Ecto neural progenitor cell (in vitro differentiated cells): ENCODE data around the gene ANKRD12.

Experiments
- DNase-seq: peaks from one replicate; pipeline ENCODE4 v3.0.0-alpha.2; 2018; ENCODE audit warnings: low spot score

Gene ANKRD12

DNA sequence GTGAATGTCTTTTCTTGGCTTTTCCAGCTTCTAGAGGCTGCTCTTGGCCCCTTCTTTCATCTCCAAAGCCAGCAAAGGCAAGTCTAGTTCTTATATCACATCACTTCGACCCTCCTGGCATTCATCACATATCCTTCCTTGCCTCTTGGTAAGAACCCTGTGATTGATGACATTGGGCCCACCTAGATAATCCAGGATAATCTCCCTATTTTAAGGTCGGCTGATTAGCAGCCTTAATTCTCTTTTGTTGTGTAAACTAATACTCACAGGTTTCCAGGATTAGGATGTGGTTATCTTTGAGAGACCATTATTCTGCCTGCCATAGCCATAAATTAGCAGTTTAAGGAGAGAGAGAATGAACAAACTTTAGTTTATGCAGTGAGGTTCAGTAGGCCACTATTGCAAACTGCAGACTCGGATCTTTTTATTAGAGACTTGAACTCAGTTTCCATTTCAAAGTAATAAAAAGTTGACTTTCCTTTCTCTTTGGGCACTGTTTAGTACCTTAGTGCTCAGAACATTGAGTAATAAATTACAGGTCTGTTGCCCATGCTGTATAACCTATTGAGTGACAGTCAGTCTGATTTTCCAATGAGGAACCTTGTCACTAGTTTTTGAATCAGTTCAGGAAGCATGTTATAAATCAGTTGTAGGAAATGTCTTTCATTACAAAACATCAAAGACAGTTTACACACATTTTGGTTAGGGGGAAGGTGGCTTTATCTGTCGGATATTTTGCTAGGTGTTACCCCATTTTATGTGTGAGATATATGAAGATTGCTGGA is 29.6 kb upstream of the ANKRD12 start:
- DNase-seq: no peak

DNA sequence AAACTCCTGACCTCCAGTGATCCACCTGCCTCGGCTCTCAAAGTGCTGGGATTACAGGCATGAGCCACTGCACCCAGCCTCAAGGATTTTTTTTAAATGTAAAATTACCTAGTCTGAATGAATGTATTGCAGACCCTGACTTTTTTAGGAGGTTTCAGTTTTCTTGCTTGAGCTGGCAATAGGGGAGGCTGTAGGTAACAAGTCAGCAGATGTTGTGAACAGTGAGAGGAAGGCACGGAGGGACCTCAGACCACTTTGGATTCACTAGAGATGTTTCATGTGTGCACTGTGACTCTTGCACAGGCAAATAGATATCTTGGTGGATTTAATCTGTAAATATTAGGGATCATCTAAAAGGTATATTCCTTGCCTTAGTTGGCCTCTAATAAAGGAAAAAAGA is 27.7 kb upstream of the ANKRD12 start:
- DNase-seq: no peak

DNA sequence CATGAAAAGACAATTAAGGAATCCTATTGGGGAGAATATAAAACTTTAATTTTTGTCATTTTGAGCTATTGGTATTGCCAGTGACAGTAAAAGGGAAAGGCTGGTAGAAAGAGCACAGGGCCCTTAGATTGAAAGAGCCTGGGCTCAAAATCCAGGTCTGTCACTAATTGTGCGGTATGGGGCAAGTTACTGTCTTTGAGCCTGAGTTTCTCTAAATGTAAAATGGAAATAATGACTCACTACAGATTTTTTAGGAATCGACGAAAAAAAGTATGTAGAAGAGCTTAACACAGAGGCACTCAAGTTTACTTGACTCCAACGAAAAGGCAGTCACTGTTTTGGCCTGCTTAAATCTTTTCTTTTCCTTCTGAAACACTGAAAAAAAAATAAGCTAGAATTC is 27.1 kb upstream of the ANKRD12 start:
- no peak for DNase-seq

DNA sequence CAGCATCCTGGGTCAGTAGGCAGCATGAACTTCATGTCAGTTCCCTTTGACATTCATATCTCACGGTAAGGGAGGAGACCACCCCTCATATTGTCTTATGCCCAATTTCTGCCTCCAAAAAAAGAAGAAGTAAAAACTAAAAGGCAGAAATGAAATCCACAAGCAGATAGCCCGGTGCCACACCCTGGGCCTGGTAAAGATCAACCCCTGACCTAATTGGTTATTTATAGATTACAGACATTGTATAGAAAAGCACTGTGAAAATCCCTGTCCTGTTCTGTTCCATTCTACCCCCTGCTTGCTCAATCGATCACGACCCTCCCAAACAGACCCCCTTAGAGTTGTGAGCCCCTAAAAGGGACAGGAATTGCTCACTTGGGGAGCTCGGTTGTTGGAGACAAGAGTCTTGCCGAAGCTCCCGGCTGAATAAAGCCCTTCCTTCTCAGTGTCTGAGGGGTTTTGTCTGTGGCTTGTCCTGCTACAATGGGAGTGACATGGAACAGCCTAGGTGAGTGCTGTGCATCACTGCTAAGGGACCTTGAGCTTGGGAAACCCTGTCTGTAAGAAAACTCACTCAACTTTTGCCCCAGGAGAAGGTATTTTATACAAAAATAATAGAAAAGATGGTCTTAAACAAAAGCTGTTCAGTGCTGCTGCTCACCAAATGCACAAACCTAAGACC is 23.0 kb upstream of the ANKRD12 start:
- no peak for DNase-seq

DNA sequence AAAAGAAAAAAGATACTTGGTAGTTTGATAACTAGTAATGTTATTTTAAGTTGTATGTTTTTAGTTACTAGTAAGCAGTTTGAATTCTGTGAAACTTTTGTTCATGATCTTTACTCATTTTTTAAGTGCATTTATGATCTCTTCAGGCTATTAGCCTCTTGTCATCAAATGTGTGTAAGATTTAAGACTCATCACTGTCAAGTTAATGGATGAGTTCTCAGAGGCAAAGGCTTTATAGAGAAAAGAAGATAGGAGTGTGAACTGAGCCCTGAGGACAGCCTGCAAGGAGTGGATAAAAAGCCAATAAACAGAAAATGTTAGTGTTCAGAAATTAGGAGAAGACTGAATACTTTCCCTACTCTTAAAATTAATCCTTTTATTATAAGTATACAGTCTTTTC is 20.6 kb upstream of the ANKRD12 start:
- DNase-seq: no peak

DNA sequence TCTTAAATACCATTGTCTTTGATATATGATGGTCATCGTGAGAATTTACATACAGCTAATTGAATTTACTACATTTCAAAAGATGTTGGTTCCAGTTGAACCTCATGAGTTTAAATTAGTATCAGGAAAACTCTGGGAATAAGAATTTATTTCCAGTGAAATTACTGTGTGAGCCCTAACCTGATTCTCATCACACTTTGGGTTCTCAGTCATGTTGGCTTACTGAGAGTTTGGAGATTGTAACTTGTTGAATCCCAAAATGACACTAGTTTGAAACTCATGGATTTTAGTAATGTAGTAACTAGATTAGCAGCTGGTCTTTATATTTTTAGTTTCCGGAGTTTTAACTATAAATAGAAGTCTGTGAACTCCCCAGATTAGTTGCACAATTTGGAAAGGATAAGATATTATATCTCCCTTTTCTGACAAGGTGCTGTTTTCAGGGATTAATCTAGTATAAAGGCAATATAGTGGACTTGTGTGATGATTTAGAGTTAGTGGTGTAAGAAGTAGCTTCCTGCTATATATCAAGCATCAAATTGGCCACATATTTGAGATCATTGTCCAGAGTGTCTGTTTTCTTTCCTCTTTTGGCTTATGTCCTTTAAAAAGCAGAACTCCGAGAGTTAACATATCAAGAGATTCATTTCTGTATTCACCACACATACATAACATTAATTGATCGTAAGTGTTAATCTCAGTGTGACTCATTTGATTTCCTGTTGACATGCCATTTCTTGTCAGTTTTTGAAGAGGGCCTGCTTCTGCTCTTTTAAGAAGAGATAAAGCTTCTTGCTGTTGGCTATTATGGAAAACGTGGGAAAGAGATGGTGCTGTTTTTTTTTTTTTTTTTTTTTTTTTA is 18.4 kb upstream of the ANKRD12 start:
- DNase-seq: no peak

DNA sequence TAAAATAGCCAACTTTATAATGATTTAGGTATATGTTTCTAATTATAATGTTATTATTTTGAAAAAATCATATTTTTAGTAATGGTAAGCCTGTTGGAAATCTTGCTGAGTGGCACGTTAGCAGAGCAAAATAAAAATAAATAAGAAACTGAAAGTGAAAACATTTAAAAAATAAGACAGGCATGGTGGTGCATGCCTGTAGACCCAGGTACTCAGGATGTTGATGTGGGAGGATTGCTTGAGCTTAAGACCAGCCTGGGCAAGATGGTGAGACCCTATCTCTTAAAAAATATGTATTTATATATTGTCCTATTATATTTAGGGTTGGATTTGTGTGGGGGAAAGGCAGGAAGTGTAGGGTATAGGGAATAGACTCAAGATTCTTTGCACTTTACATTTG is 15.8 kb upstream of the ANKRD12 start:
- DNase-seq: no peak

DNA sequence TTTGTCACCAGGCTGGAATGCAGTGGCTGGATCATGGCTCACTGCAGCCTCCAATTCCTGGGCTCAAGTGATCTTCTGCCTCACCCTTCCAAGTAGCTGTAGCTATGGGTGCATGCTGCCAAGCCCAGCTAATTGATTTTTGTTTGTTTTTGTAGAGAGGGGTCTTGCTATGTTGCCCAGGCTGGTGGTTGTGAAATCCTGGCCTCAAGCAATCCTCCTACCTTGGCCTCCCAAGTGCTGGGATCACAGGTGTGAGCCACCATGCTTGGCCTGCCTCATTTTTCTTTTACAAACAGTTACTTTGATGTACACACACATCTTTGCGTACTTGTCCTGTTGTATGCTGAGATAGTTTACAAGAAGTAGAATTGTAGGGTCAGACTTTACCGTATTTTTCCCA is 13.1 kb upstream of the ANKRD12 start:
- DNase-seq: no peak

DNA sequence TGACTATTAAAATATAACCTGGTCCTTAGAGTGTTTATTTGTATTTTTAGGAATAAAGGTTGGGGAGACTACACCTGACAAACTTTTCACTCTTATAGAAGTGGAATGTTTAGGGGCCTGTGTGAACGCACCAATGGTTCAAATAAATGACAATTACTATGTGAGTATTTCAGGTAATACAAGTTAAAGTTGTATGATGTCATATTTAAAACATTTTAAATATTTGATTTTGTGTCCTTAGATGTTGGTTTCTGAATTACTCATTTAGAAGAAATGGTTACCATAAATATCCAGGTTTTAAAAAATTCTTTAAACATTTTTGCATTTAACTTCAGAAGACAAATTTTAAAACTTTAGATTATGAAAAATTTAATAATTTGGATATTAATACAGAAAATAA is 11.8 kb upstream of the ANKRD12 start:
- no peak for DNase-seq

DNA sequence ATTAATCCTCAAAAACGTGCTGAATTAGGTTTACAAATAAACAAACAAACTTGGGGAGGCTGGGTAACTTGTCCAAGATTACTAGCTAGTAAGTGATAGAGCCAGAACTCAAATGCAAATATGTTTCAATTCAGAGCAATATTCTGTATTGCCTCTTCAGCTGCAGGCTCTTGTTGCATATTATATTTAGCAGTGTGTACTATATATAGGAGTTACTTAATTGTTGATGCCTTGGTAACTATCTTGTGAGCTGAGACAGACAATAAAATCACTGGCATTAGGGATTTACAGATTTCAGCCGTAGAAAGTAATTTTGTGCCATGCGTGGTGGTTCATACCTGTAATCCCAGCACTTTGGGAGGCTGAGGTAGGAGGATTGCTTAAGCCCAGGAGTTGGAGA is 10.2 kb upstream of the ANKRD12 start:
- DNase-seq: no peak

DNA sequence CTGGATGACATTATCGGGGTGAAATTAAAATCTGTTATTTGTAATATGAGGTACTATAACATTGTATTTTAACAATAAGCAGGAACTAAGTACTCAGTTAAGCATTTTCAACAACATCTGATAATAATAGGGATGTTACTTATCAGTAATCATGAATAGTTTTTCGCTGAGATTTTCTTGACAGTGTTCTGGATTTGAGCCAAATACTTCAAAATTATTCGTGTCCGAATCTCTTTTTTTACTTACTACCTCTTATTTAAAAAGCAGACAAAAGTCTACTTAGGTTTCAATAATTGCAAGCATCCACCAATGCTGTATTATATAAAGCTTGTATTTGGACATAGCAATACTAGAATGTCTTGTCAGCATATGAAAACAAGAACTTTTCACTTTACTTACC is 6.4 kb upstream of the ANKRD12 start:
- DNase-seq: no peak

DNA sequence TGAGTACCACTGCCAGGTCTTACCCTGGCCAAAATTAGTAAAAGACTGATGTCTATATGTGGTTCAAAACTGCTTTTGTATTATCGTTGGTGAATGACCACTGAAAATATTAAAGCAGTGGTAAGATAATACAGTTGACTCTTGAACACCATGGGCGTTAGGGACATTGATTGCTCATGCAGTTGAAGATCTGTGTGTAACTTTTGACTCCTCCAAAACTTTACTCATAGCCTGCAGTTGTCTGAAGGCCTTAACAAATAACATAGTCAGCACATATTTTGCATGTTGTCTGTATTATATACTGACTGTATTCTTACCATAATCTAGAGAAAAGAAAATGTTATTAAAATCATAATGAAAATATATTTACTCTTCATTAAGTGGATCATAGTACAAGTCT is 5.8 kb upstream of the ANKRD12 start:
- DNase-seq: no peak

DNA sequence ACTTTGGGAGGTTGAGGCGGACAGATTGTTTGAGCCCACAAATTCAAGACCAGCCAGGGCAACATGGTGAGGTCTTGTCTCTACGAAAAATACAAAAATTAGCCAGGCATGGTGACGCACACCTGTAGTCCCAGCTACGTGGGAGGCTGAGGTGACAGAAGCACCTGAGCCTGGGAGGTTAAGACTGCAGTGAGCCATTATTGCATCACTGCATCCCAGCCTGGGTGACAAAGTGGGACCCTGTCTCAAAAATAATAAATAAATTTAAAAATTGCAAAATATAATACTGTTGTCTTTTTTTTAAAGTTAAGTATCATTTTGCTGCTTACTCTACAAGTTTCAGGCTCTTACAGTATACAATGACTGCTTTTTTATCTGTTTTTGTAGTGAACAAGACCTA is 4.0 kb upstream of the ANKRD12 start:
- DNase-seq: no peak

DNA sequence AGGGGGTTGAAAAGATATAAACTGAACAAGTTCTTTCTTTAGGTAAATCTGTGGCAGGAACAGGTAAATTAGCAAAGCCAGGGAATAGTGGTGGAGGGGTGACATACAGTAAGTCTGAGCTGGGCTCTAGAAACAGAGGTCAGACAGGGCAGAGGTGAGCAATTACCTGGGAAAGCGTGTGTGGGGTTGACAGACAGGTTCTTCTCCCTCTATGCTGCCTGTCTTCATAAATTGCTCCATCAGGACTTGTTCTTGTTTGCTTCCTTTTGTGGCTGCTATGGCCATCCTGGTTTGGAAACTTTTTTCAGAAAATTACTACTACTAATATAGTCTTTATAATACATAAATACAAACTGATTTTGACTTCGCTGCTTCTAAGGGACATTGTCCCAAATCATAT is 3.4 kb upstream of the ANKRD12 start:
- no peak for DNase-seq

DNA sequence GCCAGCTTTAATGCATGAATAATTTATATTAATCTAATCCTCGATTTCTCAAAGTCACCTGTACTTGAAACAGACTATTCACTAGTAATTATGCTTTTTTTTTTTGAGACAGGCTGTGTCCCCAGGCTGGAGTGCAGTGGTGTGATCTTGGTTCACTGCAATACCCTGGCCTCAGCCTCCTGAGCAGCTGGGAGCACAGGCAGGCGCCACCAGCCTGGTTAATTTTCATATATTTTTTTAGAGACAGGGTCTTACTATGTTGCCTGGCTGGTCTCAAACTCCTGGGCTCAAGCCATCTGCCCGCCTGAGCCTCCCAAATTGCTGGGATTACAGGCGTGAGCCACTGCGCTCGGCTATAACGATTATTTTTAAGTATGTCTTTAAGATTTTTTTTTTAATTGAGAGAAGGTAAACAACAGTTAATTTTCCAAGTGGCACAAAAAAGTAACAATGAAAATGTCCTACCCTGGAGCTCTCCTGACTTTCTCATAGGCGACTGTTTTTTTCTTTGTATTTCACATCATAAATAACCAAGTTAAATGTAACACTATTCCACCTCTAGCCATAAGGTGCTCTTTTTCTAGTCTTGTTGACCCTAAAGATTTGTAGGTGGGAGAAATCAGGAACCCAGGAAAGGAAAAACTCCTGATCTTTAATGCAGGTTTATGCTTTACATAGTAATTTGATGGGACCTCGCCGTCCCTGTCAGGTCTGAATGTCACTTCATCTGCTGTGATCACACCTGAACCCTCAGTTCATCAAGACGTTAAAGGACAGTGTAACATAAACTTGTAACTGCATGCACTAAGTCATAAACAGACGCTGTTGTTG is 1.3 kb upstream of the ANKRD12 start:
- DNase-seq: no peak

DNA sequence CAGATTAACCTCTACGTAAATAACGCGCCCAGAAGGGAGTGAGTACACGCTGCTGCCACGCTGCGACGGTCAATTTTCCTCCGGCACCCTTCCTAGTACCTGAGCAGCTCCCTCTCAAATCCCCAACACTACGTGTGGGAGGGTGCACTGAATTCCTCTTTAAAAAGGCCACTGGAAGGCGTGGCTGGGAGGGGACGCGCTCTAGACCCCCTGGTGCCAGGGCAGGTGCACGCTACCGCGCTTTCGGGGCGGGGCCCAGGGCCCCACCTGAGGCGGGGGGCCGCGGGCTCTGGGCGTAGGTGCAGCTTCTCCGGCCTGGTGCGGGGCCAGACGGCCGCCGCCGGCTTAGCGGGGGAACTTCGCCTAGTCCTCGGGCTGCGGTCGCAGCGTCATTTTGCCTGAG is 668 bp upstream of the ANKRD12 start:
- DNase-seq: no peak

DNA sequence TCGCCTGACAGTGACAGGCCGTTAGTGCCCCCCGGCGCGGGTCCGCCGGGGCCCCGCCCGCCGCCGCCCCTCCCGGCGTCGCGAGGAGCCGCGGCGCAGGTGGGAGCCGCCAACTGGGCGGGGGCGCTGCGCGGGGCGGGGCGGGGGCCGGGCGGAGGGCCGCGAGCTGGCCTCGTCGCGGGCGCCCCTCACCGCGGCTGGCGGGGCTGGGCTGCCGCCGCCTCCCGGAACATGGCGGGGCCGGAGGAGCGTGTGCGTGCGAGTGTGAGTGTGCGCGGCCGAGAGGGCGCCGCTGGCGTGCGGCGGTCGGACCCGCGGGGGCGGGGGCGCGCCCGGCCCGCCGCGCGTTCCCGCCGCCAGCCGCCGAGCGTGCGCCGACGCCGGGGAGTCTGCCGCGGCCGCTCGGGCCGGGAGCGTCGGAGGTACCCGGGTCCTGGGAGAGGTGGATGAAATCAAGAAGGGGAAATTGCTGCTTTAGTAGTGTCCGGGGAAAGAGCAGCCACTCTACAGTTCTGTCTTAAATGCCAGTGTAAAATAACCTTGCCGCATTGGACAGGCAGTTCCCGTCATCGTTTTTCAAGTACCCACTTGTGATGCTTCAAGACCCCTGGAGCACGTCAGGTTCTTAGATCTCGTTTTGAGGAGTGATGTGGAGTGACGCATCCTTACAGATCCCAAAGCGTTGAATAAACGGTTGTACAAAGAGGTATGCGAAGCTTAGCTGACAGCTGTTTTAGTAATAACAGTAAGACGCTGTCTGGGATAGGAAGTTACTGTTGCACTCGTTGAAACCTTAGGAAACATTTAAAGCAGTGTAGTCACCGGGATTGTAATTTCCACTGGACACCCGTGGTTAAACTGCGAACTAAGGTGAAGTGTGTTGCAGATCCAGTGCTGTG is 836 bp downstream of the ANKRD12 start:
- DNase-seq: peak; percentile 79

DNA sequence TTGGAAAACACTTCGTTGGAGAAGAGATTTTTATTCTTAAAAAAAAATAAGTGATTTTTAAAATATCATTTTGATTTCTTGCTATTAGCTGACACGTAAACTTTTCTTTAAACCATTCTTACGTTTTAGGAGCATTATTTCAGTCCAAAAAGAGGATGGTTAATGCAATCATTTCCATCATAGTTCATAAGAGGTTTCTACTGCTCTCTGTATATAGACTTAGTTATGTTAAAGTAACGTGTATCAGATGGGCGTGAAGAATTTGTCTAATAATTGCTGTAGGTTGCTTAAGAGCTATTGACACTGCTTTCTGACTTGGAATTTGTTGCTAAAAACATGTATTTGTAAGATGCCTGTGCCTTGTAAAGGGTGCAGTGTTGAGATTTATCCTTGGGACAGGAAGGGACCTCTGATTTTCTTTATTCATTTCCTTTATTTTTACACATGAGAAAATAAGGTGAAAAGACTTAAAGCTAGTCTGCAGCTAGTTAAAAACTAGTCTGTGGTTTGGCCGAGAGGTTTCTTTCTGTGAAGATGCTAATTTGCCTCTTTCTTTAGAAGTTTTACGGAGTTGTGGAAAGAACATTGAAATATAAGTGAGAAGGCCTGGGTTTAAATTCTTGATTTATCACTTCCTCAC is 2.9 kb downstream of the ANKRD12 start:
- no peak for DNase-seq

DNA sequence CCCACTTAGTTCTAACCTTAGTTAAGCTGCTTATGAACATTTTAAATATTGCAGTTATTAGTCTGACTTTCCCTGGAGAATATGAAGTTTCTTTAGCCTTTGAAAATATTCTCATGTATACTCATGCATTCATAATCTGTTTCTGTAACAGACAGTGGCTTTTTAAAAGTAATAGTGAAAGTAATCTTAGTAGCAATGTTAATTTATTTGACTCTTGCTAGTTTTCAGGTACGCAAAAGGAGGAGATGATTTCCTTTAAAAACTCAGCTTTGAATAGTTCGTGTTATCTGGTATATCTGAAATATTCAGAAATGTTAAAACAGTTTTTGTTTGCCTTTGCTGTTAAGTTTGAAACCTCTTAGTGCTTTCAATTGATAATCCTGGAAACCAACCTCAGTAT is 3.8 kb downstream of the ANKRD12 start:
- DNase-seq: no peak

DNA sequence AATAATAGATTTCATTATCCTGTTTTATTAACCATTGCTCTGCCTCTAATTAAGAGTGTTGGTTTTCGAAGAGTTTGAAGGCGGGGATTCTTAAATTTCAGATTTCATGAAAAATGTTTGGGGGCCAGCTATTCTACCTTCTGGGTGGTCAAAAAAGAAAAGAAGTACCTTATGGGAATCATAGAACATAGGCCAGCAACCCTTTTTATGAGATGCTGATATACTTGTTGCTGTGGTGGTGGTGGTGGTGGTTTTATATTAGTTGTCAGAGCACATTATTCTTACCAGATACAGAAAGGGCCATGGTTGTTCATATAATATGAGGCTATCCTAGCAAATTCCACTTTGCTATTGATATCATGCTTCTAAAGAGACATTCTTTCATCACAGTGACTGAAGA is 4.4 kb downstream of the ANKRD12 start:
- DNase-seq: no peak

DNA sequence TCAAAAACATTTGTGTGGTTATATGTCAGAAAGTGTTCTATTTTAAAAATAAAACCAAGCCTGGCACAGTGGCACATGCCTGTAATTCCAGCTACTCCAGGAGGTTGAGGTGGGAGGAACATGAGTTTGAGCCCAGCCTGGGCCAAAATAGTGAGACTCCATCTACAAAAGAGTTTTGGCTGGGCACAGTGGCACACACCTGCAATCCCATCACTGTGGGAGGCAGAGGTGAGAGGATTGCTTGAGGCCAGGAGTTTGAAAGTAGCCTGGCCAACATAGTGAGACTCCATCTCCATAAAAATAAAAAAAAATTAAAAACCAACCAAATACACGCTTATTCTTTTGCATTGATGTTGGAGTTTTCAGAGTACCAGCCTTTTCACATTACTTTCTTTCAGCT is 9.6 kb downstream of the ANKRD12 start:
- DNase-seq: no peak
